ENCODE data around the gene GRID1.

GRID1 gene

GRCh38 chr10:85612833-85613232, 753.8 kb downstream of the GRID1 start:
- Histone ChIP-seq H3K9me3 (no peaks in the 10 kb centered on the region), H3K4me3 (ENCODE audit: low read depth in 1 of 2, low read length in 1 of 2) (no peak overlapping the region), H3K27ac (no peak overlapping the region), H3K27me3 (no peaks in the 10 kb centered on the region), H3K4me1 (ENCODE audit: control insufficient read depth in 1 of 2, insufficient read depth in 1 of 2, low read depth in 1 of 2, low read length in 1 of 2) (no peaks in the 10 kb centered on the region), H3K36me3 (no peaks in the 10 kb centered on the region)
- no peak for TF ChIP-seq CTCF (IDR thresholded peaks at IDR 0.05)

DNA sequence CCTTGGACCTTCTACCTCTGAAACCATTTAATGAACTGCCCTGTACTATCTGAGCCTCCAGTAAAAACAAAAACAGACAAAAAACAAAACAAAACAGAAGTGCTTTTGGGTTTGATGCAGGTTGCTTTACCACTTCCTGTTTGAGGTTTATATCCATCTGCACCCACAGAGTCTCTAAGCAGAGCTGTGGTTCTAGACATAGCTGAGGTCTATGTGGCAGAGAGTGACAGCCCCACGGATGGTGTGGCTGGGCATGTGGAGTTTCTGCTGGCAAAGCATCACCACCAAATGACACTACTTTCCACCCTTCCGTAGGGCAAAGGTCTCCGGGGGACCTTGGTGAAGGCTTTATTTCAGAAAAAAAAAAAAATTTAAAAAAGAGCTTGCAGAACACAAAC, 754.2 kb downstream of the GRID1 start:
- TF ChIP-seq CTCF (IDR thresholded peaks at IDR 0.05), result no peak
- H3K27ac ChIP-seq, result no peak overlapping the region
- no peaks in the 10 kb centered on the region for H3K27me3 ChIP-seq
- H3K4me3 ChIP-seq (ENCODE audit: low read depth in 1 of 2, low read length in 1 of 2), result no peak overlapping the region
- no peaks in the 10 kb centered on the region for H3K36me3 ChIP-seq
- no peaks in the 10 kb centered on the region for H3K4me1 ChIP-seq (ENCODE audit: control insufficient read depth in 1 of 2, insufficient read depth in 1 of 2, low read depth in 1 of 2, low read length in 1 of 2)
- H3K9me3 ChIP-seq, result no peaks in the 10 kb centered on the region

DNA sequence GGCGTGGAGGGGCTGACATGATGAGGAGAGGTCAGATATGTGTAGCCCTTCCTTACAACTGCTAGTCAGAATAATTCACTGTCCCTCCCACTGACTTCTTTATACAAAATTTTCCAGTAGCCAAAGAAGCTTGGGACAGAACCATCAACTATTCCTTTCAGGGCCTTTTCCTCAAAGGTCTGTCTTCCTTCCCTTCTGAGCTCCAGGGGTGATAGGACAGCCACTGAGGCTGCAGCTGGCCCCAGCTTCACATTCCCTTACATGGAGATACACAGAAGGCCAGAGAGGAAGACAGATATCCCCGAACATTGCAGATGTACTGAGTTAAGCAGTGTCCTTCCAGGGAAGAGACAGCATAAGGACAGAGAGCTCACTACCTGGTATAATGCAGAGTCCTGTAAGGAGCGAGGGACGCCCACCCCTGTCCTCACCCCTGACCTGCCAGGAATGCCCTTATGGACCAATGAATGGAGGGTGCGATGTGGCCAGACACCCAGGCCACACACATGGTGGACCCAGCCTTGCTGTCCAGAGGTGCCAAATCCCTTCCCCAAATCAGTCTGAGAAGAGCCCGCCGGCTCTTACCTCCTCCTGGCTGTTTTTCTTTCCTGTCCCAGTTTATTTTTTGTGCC, 754.7 kb downstream of the GRID1 start:
- Histone ChIP-seq H3K27me3 (no peaks in the 10 kb centered on the region), H3K36me3 (no peaks in the 10 kb centered on the region), H3K27ac (no peak overlapping the region), H3K4me1 (ENCODE audit: control insufficient read depth in 1 of 2, insufficient read depth in 1 of 2, low read depth in 1 of 2, low read length in 1 of 2) (no peaks in the 10 kb centered on the region), H3K4me3 (ENCODE audit: low read depth in 1 of 2, low read length in 1 of 2) (no peak overlapping the region), H3K9me3 (no peaks in the 10 kb centered on the region)
- no peak for TF ChIP-seq CTCF (IDR thresholded peaks at IDR 0.05)

- no peak for TF ChIP-seq CTCF (IDR thresholded peaks at IDR 0.05)
- no peak overlapping the region for H3K27ac ChIP-seq
- H3K27me3 ChIP-seq, result no peaks in the 10 kb centered on the region
- no peaks in the 10 kb centered on the region for H3K9me3 ChIP-seq
- H3K4me1 ChIP-seq (ENCODE audit: control insufficient read depth in 1 of 2, insufficient read depth in 1 of 2, low read depth in 1 of 2, low read length in 1 of 2), result no peaks in the 10 kb centered on the region
- no peak overlapping the region for H3K4me3 ChIP-seq (ENCODE audit: low read depth in 1 of 2, low read length in 1 of 2)
- no peaks in the 10 kb centered on the region for H3K36me3 ChIP-seq
Measured at GRCh38 chr10:85611093-85611740, 755.4 kb downstream of the GRID1 start.

DNA sequence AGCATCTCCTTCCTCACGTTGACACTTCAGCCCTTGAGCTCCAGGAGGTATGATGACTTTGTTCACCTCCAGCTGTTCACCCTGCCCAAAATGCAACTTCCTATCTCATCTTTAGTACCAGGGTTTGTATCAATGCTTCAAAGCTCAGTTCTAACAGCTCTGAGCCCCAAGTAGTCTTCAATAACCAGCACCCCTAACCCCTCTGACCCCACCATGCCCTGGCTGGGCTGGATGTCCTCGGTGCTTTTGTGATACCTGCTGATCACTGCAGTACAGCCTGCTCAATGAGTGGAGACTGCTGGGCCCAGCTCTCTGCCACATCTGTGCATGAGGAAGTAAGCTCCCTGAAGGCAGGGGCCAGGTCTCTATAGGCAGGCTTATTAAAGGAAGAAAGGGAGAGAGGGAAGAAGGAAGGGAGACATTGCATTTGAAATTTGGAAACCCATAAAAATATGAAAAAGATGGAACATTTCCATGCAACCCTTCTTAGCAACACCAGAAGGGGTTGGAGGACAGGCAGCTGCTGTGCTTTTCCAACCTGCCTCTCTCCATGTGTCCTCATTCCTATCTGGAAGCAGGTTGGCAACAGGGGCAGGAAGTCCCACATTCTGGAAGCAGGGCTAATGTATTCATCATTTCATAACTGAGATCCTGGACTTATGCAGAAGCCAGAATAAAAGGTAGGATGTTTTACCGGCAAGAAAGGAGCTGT, 756.1 kb downstream of the GRID1 start:
- H3K9me3 ChIP-seq, result no peaks in the 10 kb centered on the region
- no peaks in the 10 kb centered on the region for H3K27me3 ChIP-seq
- H3K27ac ChIP-seq, result no peak overlapping the region
- no peak for TF ChIP-seq CTCF (IDR thresholded peaks at IDR 0.05)
- no peaks in the 10 kb centered on the region for H3K36me3 ChIP-seq
- H3K4me3 ChIP-seq (ENCODE audit: low read depth in 1 of 2, low read length in 1 of 2), result no peak overlapping the region
- H3K4me1 ChIP-seq (ENCODE audit: control insufficient read depth in 1 of 2, insufficient read depth in 1 of 2, low read depth in 1 of 2, low read length in 1 of 2), result no peaks in the 10 kb centered on the region
